ENCODE results near the gene DPH5. TPM values are rescaled to one million over a fixed set of nuclear protein-coding genes. Genes with fewer than 3 reads are reported as not detected.
"Not testable (repeated sequence)": the region's sequence is repeated elsewhere in the genome, so short reads cannot be mapped to it uniquely, and the experiment has no call there.

Gene DPH5
- total and polyA plus RNA-seq, 2 donors (not counting 3 experiments of a cell fraction or from before 2014, with no cell fraction given), result 37.2 to 43.6 TPM

GRCh38 chr1:101033017-101033416, 7.4 kb upstream of the DPH5 start:
- Histone ChIP-seq H3K27me3 (ENCODE audit: control insufficient read depth in 2 of 2, insufficient read depth in 2 of 2, low read length in 2 of 2) (no peaks in the 10 kb centered on the region), H3K9ac (replicated peaks; ENCODE audit: extremely low read depth, insufficient read depth, low read length) (no peak overlapping the region), H3K9me1 (replicated peaks; ENCODE audit: control insufficient read depth, extremely low read depth, insufficient read depth, low read length) (no peaks in the 10 kb centered on the region), H3K4me3 (replicated peaks in 1 of 3; ENCODE audit: insufficient read depth in 1 of 3, low read depth in 1 of 3, low read length in 3 of 3) (no peak overlapping the region), H3K9me3 (replicated peaks; ENCODE audit: control insufficient read depth, insufficient read depth, low read length) (no peaks in the 10 kb centered on the region), H3K4me1 (ENCODE audit: control insufficient read depth, extremely low read depth, insufficient read depth, low read length) (peaks cover 6% of the 10 kb centered on the region), H3K36me3 (ENCODE audit: control insufficient read depth in 2 of 2, extremely low read depth in 1 of 2, insufficient read depth in 2 of 2, low read length in 2 of 2) (no peaks in the 10 kb centered on the region), H3K27ac (ENCODE audit: insufficient read depth, low read depth, low read length) (no peak overlapping the region), H3K4me2 (ENCODE audit: insufficient read depth, low read length) (no peak overlapping the region), H3K79me2 (ENCODE audit: control insufficient read depth, insufficient read depth, low read length) (peaks cover 33% of the 10 kb centered on the region), H2AFZ (ENCODE audit: low read depth, low read length) (no peak overlapping the region), H4K20me1 (replicated peaks; ENCODE audit: control insufficient read depth, extremely low read depth, insufficient read depth, low read length) (no peaks in the 10 kb centered on the region)
- no peak for TF ChIP-seq EZH2 (IDR thresholded peaks at IDR 0.05; ENCODE audit: borderline replicate concordance, low read depth, low read length, severe bottlenecking)
- no peak for TF ChIP-seq POLR2AphosphoS5 (IDR thresholded peaks at IDR 0.05; ENCODE audit: insufficient read depth, low read depth, low read length)
- no peak for TF ChIP-seq FOS (IDR thresholded peaks at IDR 0.05; ENCODE audit: borderline replicate concordance, insufficient read depth, low read length)
- TF ChIP-seq MAX (IDR thresholded peaks at IDR 0.05; ENCODE audit: insufficient read depth, insufficient read length), result no peak
- TF ChIP-seq POLR2A (IDR thresholded peaks at IDR 0.05; ENCODE audit: low read depth, low read length), result no peak
- no peak for TF ChIP-seq CTCF (IDR thresholded peaks at IDR 0.05; ENCODE audit: extremely low read depth in 1 of 2, insufficient read depth in 1 of 2, low read depth in 1 of 2, low read length in 2 of 2)
- TF ChIP-seq JUN (IDR thresholded peaks at IDR 0.05; ENCODE audit: borderline replicate concordance, insufficient read depth, insufficient read length, low read depth), result no peak
- TF ChIP-seq MYC (IDR thresholded peaks at IDR 0.05; ENCODE audit: low read depth, low read length), result no peak
- no peak for TF ChIP-seq GATA2 (IDR thresholded peaks at IDR 0.05; ENCODE audit: insufficient read depth, insufficient read length, low read depth, low read length)
- DNase-seq (ENCODE audit: low read depth, low spot score) (no peak), FAIRE-seq (no peak)
- intact Hi-C loops (cut with micrococcal nuclease), result no loop called here
- CTCF ChIA-PET, result no interaction called here
- dilution Hi-C loops (cut with MboI; ENCODE audit: extremely low pct_ligation_motif_present, low sequenced_read_pairs), result no loop called here
- no TSS peak for BruUV-seq (replicated peaks)
- POLR2A ChIA-PET, result no interaction called here

DNA sequence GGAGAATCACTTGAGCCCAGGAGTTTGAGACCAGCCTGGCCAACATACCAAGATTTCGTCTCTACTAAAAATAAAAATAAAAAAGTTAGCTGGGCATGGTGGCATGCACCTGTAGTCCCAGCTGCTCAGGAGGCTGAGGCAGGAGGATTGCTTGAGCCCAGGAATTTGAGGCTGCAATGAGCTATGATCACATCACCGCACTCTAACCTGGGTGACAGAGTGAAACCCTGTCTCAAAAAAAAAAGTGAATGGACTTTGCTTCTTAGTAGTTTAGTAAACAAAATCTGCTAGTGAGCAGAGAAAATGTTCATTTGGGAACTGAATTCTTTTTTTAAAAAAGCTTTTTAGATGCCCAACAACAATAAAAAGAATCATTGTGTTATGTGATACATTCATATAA, 6.5 kb upstream of the DPH5 start:
- H3K9me1 ChIP-seq (replicated peaks; ENCODE audit: control insufficient read depth, extremely low read depth, insufficient read depth, low read length); H3K27ac ChIP-seq (ENCODE audit: insufficient read depth, low read depth, low read length); DNase-seq (ENCODE audit: low read depth, low spot score); BruUV-seq (replicated peaks); intact Hi-C loops (cut with micrococcal nuclease); H3K4me3 ChIP-seq (replicated peaks in 1 of 3; ENCODE audit: insufficient read depth in 1 of 3, low read depth in 1 of 3, low read length in 3 of 3); H4K20me1 ChIP-seq (replicated peaks; ENCODE audit: control insufficient read depth, extremely low read depth, insufficient read depth, low read length); H3K27me3 ChIP-seq (ENCODE audit: control insufficient read depth in 2 of 2, insufficient read depth in 2 of 2, low read length in 2 of 2); H3K4me2 ChIP-seq (ENCODE audit: insufficient read depth, low read length); dilution Hi-C loops (cut with MboI; ENCODE audit: extremely low pct_ligation_motif_present, low sequenced_read_pairs); H3K9me3 ChIP-seq (replicated peaks; ENCODE audit: control insufficient read depth, insufficient read depth, low read length); H3K9ac ChIP-seq (replicated peaks; ENCODE audit: extremely low read depth, insufficient read depth, low read length); H3K4me1 ChIP-seq (ENCODE audit: control insufficient read depth, extremely low read depth, insufficient read depth, low read length); FAIRE-seq; H2AFZ ChIP-seq (ENCODE audit: low read depth, low read length); CTCF ChIA-PET; H3K36me3 ChIP-seq (ENCODE audit: control insufficient read depth in 2 of 2, extremely low read depth in 1 of 2, insufficient read depth in 2 of 2, low read length in 2 of 2): not testable (repeated sequence)
- peaks cover 36% of the 10 kb centered on the region for H3K79me2 ChIP-seq (ENCODE audit: control insufficient read depth, insufficient read depth, low read length)
- POLR2A ChIA-PET, result interaction anchor here (0.6 kb wide), 1 partner anchor 206 kb away, joined by 5 read pairs; no protein-coding TSS in a partner anchor

Measured in endothelial cell of umbilical vein (primary cell).